Gastrocnemius medialis (tissue), 4 donors: Measurements from ENCODE around the gene TMEM18.

Experiments
- CTCF ChIP-seq, 5 experiments: fragments of 450-650 bp in 3 of 5; fragments of 200-600 bp in 2 of 5; sonication (generic) in 2 of 5; IDR thresholded peaks in 4 of 5; conservative IDR thresholded peaks in 1 of 5; 1 replicate in 4 of 5; 2 replicates in 1 of 5; pipeline ENCODE4 v1.5.1; 2016 to 2019; ENCODE audit warnings: antibody characterized with exemption in 5 of 5, mild to moderate bottlenecking in 3 of 5, moderate library complexity in 3 of 5
- POLR2A ChIP-seq, 2 donors: fragments of 450-650 bp; IDR thresholded peaks; one replicate each; pipeline ENCODE4 v1.6.1; 2017; ENCODE audit warnings: antibody characterized with exemption in 2 of 2, mild to moderate bottlenecking in 2 of 2, moderate library complexity in 2 of 2

GRCh38 chr2:709138-709765, 32.0 kb upstream of the TMEM18 start:
- TF ChIP-seq POLR2A (IDR thresholded peaks at IDR 0.05) (no peak), CTCF (IDR thresholded peaks at IDR 0.05 in 4 of 5, conservative IDR thresholded peaks at IDR 0.05 in 1 of 5) (no peak)
